GM18858 (cell line): Measurements from ENCODE around the gene ACOT6.
"Not testable (repeated sequence)": the region's sequence is repeated elsewhere in the genome, so short reads cannot be mapped to it uniquely, and the experiment has no call there.

Experiments
- ATAC-seq: cut with Tn5 transposase; IDR thresholded peaks from one replicate; pipeline ENCODE4 v1.9.1; 2021; ENCODE audit not compliant: unreplicated experiment

The ACOT6 gene

GRCh38 chr14:73594491-73594890, 17.8 kb upstream of the ACOT6 start:
- ATAC-seq: no peak

GRCh38 chr14:73599499-73599898, 12.8 kb upstream of the ACOT6 start:
- ATAC-seq: no peak

- ATAC-seq: no peak
Observed at GRCh38 chr14:73602994-73603393, 9.3 kb upstream of the ACOT6 start.

GRCh38 chr14:73606271-73606670, 6.0 kb upstream of the ACOT6 start:
- ATAC-seq: no peak

- ATAC-seq: no peak
Observed at GRCh38 chr14:73607241-73607640, 5.1 kb upstream of the ACOT6 start.

GRCh38 chr14:73610687-73611086, 1.6 kb upstream of the ACOT6 start:
- ATAC-seq: no peak

GRCh38 chr14:73613046-73613383, 698 bp downstream of the ACOT6 start:
- no peak for ATAC-seq

GRCh38 chr14:73613419-73613963, 1.2 kb downstream of the ACOT6 start:
- ATAC-seq: no peak

- ATAC-seq: no peak
Observed at GRCh38 chr14:73616831-73617230, 4.5 kb downstream of the ACOT6 start.

- no peak for ATAC-seq
Observed at GRCh38 chr14:73619524-73619923, 7.2 kb downstream of the ACOT6 start.

- no peak for ATAC-seq
Observed at GRCh38 chr14:73620268-73620667, 8.0 kb downstream of the ACOT6 start.

GRCh38 chr14:73623504-73624054, 11.3 kb downstream of the ACOT6 start:
- no peak for ATAC-seq

GRCh38 chr14:73625706-73626105, 13.4 kb downstream of the ACOT6 start:
- no peak for ATAC-seq

GRCh38 chr14:73627151-73627558, 14.8 kb downstream of the ACOT6 start:
- ATAC-seq: no peak

- no peak for ATAC-seq
Observed at GRCh38 chr14:73630009-73630780, 17.9 kb downstream of the ACOT6 start.

- no peak for ATAC-seq
Observed at GRCh38 chr14:73633116-73634010, 21.0 kb downstream of the ACOT6 start.

- ATAC-seq: no peak
Observed at GRCh38 chr14:73634011-73634833, 21.9 kb downstream of the ACOT6 start.

- not testable (repeated sequence) for ATAC-seq
Observed at GRCh38 chr14:73636355-73636754, 24.0 kb downstream of the ACOT6 start.

GRCh38 chr14:73637830-73638229, 25.5 kb downstream of the ACOT6 start:
- ATAC-seq: no peak

GRCh38 chr14:73640796-73641365, 28.6 kb downstream of the ACOT6 start:
- no peak for ATAC-seq
